ENCODE data around the gene TPK1. TPM values are rescaled to one million over a fixed set of nuclear protein-coding genes. Genes with fewer than 3 reads are reported as not detected.

Gene TPK1
- polyA plus RNA-seq, 2 of the 4 experiments (the other 2 are of a cell fraction), result 1.4 to 2.5 TPM

- no peak overlapping the region for H3K27ac ChIP-seq
- no peak for DNase-seq (ENCODE audit: low read depth in 1 of 2, low spot score in 1 of 2)
- CTCF ChIA-PET, result no interaction called here
- no peak overlapping the region for H3K4me2 ChIP-seq
- no peak overlapping the region for H3K4me3 ChIP-seq
- no peak for ATAC-seq
- H3K9me3 ChIP-seq, result no peaks in the 10 kb centered on the region
- no peaks in the 10 kb centered on the region for H3K4me1 ChIP-seq
- FAIRE-seq, result no peak
- POLR2A ChIA-PET, result no interaction called here
- TF ChIP-seq NFE2L2 (conservative IDR thresholded peaks at IDR 0.05; ENCODE audit: low read length) (no peak), HDAC2 (IDR thresholded peaks at IDR 0.05) (no peak), JUN (IDR thresholded peaks at IDR 0.05) (no peak), HES2 (IDR thresholded peaks at IDR 0.05) (no peak), KDM1A (IDR thresholded peaks at IDR 0.05; ENCODE audit: low read depth) (no peak), MAX (IDR thresholded peaks at IDR 0.05) (no peak), RARB (CRISPR knock-in tag; IDR thresholded peaks at IDR 0.05) (no peak)
- WGBS (ENCODE audit: missing lambda C conversion rate), result 13% methylated on average over 4 of the region's 4 CpGs
Measured at GRCh38 chr7:144641389-144642044, 194.3 kb downstream of the TPK1 start.

- FAIRE-seq (no peak), DNase-seq (ENCODE audit: low read depth in 1 of 2, low spot score in 1 of 2) (no peak), ATAC-seq (no peak)
- POLR2A ChIA-PET, result no interaction called here
- Histone ChIP-seq H3K9me3 (no peaks in the 10 kb centered on the region), H3K4me1 (no peaks in the 10 kb centered on the region), H3K27ac (no peak overlapping the region), H3K4me3 (no peak overlapping the region), H3K4me2 (no peak overlapping the region)
- CTCF ChIA-PET, result no interaction called here
- 0% methylated on average over 2 of the region's 2 CpGs for WGBS (ENCODE audit: missing lambda C conversion rate)
- no peak for TF ChIP-seq KDM1A (IDR thresholded peaks at IDR 0.05; ENCODE audit: low read depth)
- TF ChIP-seq CHD4 (IDR thresholded peaks at IDR 0.05; ENCODE audit: borderline replicate concordance), result no peak
- TF ChIP-seq HDAC2 (IDR thresholded peaks at IDR 0.05), result no peak
- TF ChIP-seq ZSCAN20 (CRISPR knock-in tag; IDR thresholded peaks at IDR 0.05), result no peak
- TF ChIP-seq JUN (IDR thresholded peaks at IDR 0.05), result no peak
- TF ChIP-seq TP53 (CRISPR knock-in tag; IDR thresholded peaks at IDR 0.05), result no peak
- TF ChIP-seq PBX3 (IDR thresholded peaks at IDR 0.05), result no peak
- TF ChIP-seq FOSB (CRISPR knock-in tag; IDR thresholded peaks at IDR 0.05), result no peak
- no peak for TF ChIP-seq ELK1 (IDR thresholded peaks at IDR 0.05; ENCODE audit: low read depth, low read length)
- no peak for TF ChIP-seq FOXS1 (CRISPR knock-in tag; IDR thresholded peaks at IDR 0.05)
- TF ChIP-seq ESRRA (IDR thresholded peaks at IDR 0.05; ENCODE audit: borderline replicate concordance, low read length), result no peak
- no peak for TF ChIP-seq POLR2AphosphoS2 (conservative IDR thresholded peaks at IDR 0.05; ENCODE audit: low read length)
- TF ChIP-seq ATOH8 (CRISPR knock-in tag; IDR thresholded peaks at IDR 0.05; ENCODE audit: low read depth), result no peak
- no peak for TF ChIP-seq HOXB13 (CRISPR knock-in tag; IDR thresholded peaks at IDR 0.05; ENCODE audit: low read depth)
- no peak for TF ChIP-seq HMGXB4 (CRISPR knock-in tag; IDR thresholded peaks at IDR 0.05; ENCODE audit: borderline replicate concordance)
Measured at GRCh38 chr7:144632724-144633123, 203.1 kb downstream of the TPK1 start.
